Tibial nerve (tissue), 3 donors: Measurements from ENCODE around the gene BAZ2B.

Experiments used
- CTCF ChIP-seq, 5 experiments: fragments of 200-600 bp in 3 of 5; fragments of 450-650 bp in 2 of 5; sonication (generic) in 3 of 5; IDR thresholded peaks; one replicate each; pipeline ENCODE4 v1.5.1; 2016 to 2019; ENCODE audit warnings: antibody characterized with exemption in 5 of 5, mild to moderate bottlenecking in 3 of 5, moderate library complexity in 2 of 5
- POLR2A ChIP-seq, 2 donors: fragments of 450-650 bp; IDR thresholded peaks; one replicate each; pipeline ENCODE4 v1.6.1; 2017; ENCODE audit warnings: antibody characterized with exemption in 2 of 2, mild to moderate bottlenecking in 2 of 2, moderate library complexity in 2 of 2

GRCh38 chr2:159270744-159271379 lies 345.5 kb downstream of the BAZ2B start:
- no peak for TF ChIP-seq CTCF (IDR thresholded peaks at IDR 0.05)
- no peak for TF ChIP-seq POLR2A (IDR thresholded peaks at IDR 0.05)
